K562 (cell line): ENCODE results near the gene ZNF800. TPM values are rescaled to one million over a fixed set of nuclear protein-coding genes. Genes with fewer than 3 reads are reported as not detected.

ENCODE experiments used
- ATAC-seq: fragments of 200-7000 bp; cut with Tn5 transposase; 3 replicates; pipeline ENCODE4 v1.9.1; 2020; ENCODE audit warnings: moderate library complexity
- BruUV-seq: library from RNA; stranded (reverse); fragments of 400-500 nt; replicated peaks from 2 replicates; lab custom pipeline; 2021; lab: Mats Ljungman, UMichigan
- CTCF ChIA-PET: fragments of 300-600 bp; formaldehyde crosslinking; extraction: SDS; loops from one replicate; lab custom pipeline; 2021; ENCODE audit warnings: low intra/inter-chr PET ratio; lab: Yijun Ruan, JAX
- POLR2A ChIA-PET: fragments of 300-600, 350-650 bp; sonication (Branson Sonifier 250); formaldehyde crosslinking; extraction: SDS; loops from one replicate; lab custom pipeline; 2021; ENCODE audit warnings: antibody characterized with exemption, inconsistent platforms; lab: Yijun Ruan, JAX
- DNase-seq, 4 experiments: peaks; one replicate each; pipeline versions ENCODE4 v3.0.0 to v3.0.0-alpha.2; 2011 to 2018; ENCODE audit warnings: low spot score in 3 of 4, mixed read lengths in 3 of 4; ENCODE audit errors: extremely low read depth in 1 of 4
- FAIRE-seq: peaks from 2 replicates; lab custom pipeline; 2011; peaks lifted over from hg19 to GRCh38; lab: Jason Lieb, UNC
- H2AFZ ChIP-seq: 2 replicates; pipeline ENCODE4 v1.6.0; 2011; ENCODE audit warnings: low read depth, low read length, control low read depth, inconsistent platforms
- H3K27ac ChIP-seq: fragments of 200-600 bp; 3 replicates; pipeline ENCODE4 v1.8.0; 2011; ENCODE audit warnings: low read depth, mild to moderate bottlenecking, control low read depth, inconsistent platforms, low read length, moderate library complexity, mixed read lengths; ENCODE audit errors: extremely low read depth
- H3K27me3 ChIP-seq, 2 experiments: fragments of 300-600 bp in 1 of 2; 2 replicates in 1 of 2; 3 replicates in 1 of 2; pipeline versions ENCODE4 v1.6.0 to v1.8.0; 2011; ENCODE audit warnings: inconsistent platforms in 2 of 2, low read length in 2 of 2, mild to moderate bottlenecking in 1 of 2, mixed read lengths in 1 of 2, moderate library complexity in 1 of 2; ENCODE audit not compliant: control insufficient read depth in 2 of 2, insufficient read depth in 2 of 2
- H3K36me3 ChIP-seq: fragments of 300-600 bp; 3 replicates; pipeline ENCODE4 v1.8.0; 2011; ENCODE audit warnings: mild to moderate bottlenecking, low read length, inconsistent platforms; ENCODE audit not compliant: control insufficient read depth, insufficient read depth
- H3K4me1 ChIP-seq, 2 experiments: fragments of 200-600 bp in 1 of 2; replicated peaks in 1 of 2; 2 replicates in 1 of 2; 3 replicates in 1 of 2; pipeline versions ENCODE4 v1.5.1 to v1.8.0; 2011; ENCODE audit warnings: inconsistent platforms in 2 of 2, low read length in 2 of 2, mild to moderate bottlenecking in 1 of 2, mixed read lengths in 1 of 2, moderate library complexity in 1 of 2; ENCODE audit not compliant: control insufficient read depth in 2 of 2, insufficient read depth in 2 of 2
- H3K4me2 ChIP-seq: 2 replicates; pipeline ENCODE4 v1.6.1; 2011; ENCODE audit warnings: low read length, control low read depth, inconsistent platforms, mixed read lengths; ENCODE audit not compliant: insufficient read depth
- H3K4me3 ChIP-seq: fragments of 200-600 bp; sonication (generic), shearing (Covaris generic); 2 replicates; pipeline ENCODE4 v1.5.1; 2016; ENCODE audit warnings: control low read depth, inconsistent platforms
- H3K79me2 ChIP-seq: fragments of 200-600 bp; 3 replicates; pipeline ENCODE4 v1.8.0; 2011; ENCODE audit warnings: low read length, inconsistent platforms; ENCODE audit not compliant: control insufficient read depth, insufficient read depth
- H3K9ac ChIP-seq, 2 experiments: 2 replicates each; pipeline versions ENCODE4 v1.6.0 to v1.6.1; 2011; ENCODE audit warnings: low read depth in 2 of 2, low read length in 2 of 2, control low read depth in 1 of 2, inconsistent platforms in 1 of 2, mild to moderate bottlenecking in 1 of 2, mixed read lengths in 1 of 2; ENCODE audit not compliant: insufficient read depth in 1 of 2
- H3K9me1 ChIP-seq: one replicate; pipeline ENCODE4 v1.6.0; 2011; ENCODE audit warnings: inconsistent platforms, mild to moderate bottlenecking, low read length, moderate library complexity; ENCODE audit not compliant: control insufficient read depth, insufficient read depth
- H3K9me3 ChIP-seq: replicated peaks from 2 replicates; pipeline ENCODE4 v1.5.1; 2011; ENCODE audit warnings: low read depth, low read length, inconsistent platforms; ENCODE audit not compliant: control insufficient read depth, insufficient read depth
- H4K20me1 ChIP-seq: replicated peaks from 2 replicates; pipeline ENCODE4 v1.6.1; 2011; ENCODE audit warnings: low read length, inconsistent platforms, mixed read lengths; ENCODE audit not compliant: control insufficient read depth, insufficient read depth
- ARID3A ChIP-seq: IDR thresholded peaks from 2 replicates; pipeline ENCODE4 v1.6.1; 2012; ENCODE audit warnings: low read depth, low read length, improper control_type of control experiment, borderline replicate concordance
- CLOCK ChIP-seq: fragments of 250-450 bp; sonication (Bioruptor Pico); IDR thresholded peaks from 2 replicates; pipeline ENCODE4 v1.4.0; 2020; ENCODE audit warnings: mild to moderate bottlenecking, moderate library complexity, borderline replicate concordance
- FOXP4 ChIP-seq: sonication (generic); formaldehyde crosslinking; IDR thresholded peaks from 2 replicates; pipeline ENCODE4 v1.8.0; 2022; ENCODE audit warnings: mild to moderate bottlenecking, missing genetic modification reagents, borderline replicate concordance
- GABPB1 ChIP-seq: sonication (generic); formaldehyde crosslinking; IDR thresholded peaks from 2 replicates; pipeline ENCODE4 v1.8.0; 2022; ENCODE audit warnings: mild to moderate bottlenecking, missing genetic modification reagents
- GATA2 ChIP-seq: sonication (generic); formaldehyde crosslinking; IDR thresholded peaks from 2 replicates; pipeline ENCODE4 v1.4.0; 2020; ENCODE audit warnings: mild to moderate bottlenecking, missing genetic modification reagents
- HDAC1 ChIP-seq, 2 experiments: fragments of 450-650 bp; IDR thresholded peaks; 2 replicates each; pipeline ENCODE4 v1.6.1; 2016 to 2017; ENCODE audit warnings: inconsistent platforms in 1 of 2, mild to moderate bottlenecking in 1 of 2, moderate library complexity in 1 of 2
- NR2F6 ChIP-seq: fragments of 450-650 bp; formaldehyde crosslinking; IDR thresholded peaks from 2 replicates; pipeline ENCODE4 v1.4.0; 2020; ENCODE audit warnings: mild to moderate bottlenecking
- TFAP4 ChIP-seq: sonication (generic); formaldehyde crosslinking; IDR thresholded peaks from 2 replicates; pipeline ENCODE4 v1.8.0; 2022; ENCODE audit warnings: missing genetic modification reagents, mild to moderate bottlenecking, moderate library complexity, borderline replicate concordance
- WGBS: fragments of 100-300 bp; shearing (Covaris generic); methylation state at CpG from one replicate; pipeline ENCODE4 v1.1.6; 2016; ENCODE audit warnings: low coverage, mixed read lengths; ENCODE audit not compliant: insufficient coverage; ENCODE audit errors: missing lambda C conversion rate; 5-methylcytosine and 5-hydroxymethylcytosine counted together
- in situ Hi-C: fragments of 300-500 bp; cut with MboI; formaldehyde crosslinking; loops from 4 replicates; pipeline ENCODE4 v1.15.0; 2018; ENCODE audit warnings: inconsistent platforms, mixed read lengths
- intact Hi-C: fragments of 100-400 bp; cut with micrococcal nuclease; formaldehyde crosslinking; loops from 2 replicates; pipeline ENCODE4 v1.14.2; 2022
- polyA plus RNA-seq, 8 experiments: library from polyadenylated mRNA; depleted of rRNA in 4 of 8; stranded (reverse) in 5 of 8; unstranded in 3 of 8; fragments of >200 nt; fragmentation: Nextera tagmentation in 2 of 8; fragmentation: Illumina TruSeq in 1 of 8; extraction: Ambion mirVana in 2 of 8; extraction: Trizol in 1 of 8; gene quantifications; 2 replicates each; pipeline versions ENCODE4 v1.2.1 to v1.2.3, GENCODE V29; 2011 to 2014; ENCODE audit warnings: inconsistent platforms in 1 of 8, missing spikeins in 1 of 8
- total RNA-seq, 7 experiments: library from RNA; depleted of rRNA in 6 of 7; stranded (reverse); fragments of >200 nt in 6 of 7; fragmentation: Illumina TruSeq in 2 of 7; extraction: Trizol in 2 of 7; gene quantifications; 2 replicates each; pipeline versions ENCODE4 v1.2.1 to v1.2.3, GENCODE V29; 2011 to 2021; ENCODE audit warnings: low replicate concordance in 1 of 7

Gene ZNF800
- total and polyA plus RNA-seq, 9 of the 15 experiments (the other 6 are each of a cell fraction or from before 2014, with no cell fraction given), result 7.5 to 58.3 (median 33.4) TPM

- ChIA-PET POLR2A (interaction anchor here (0.7 kb wide), 1 partner anchor 924 kb away, joined by 4 read pairs; no protein-coding TSS in a partner anchor), CTCF (no interaction called here)
- Histone ChIP-seq H3K4me3 (no peak overlapping the region), H3K27me3 (peaks cover 2 to 23% of the 10 kb centered on the region in 2 experiments; a peak in 3 of 5 replicates), H3K9me1 (no peaks in the 10 kb centered on the region), H3K27ac (no peak overlapping the region), H3K9me3 (no peaks in the 10 kb centered on the region)
- in situ Hi-C loops, result no loop called here
- FAIRE-seq, result no peak
- TF ChIP-seq CLOCK (no peak), FOXP4 (CRISPR knock-in tag) (no peak), GATA2 (CRISPR knock-in tag) (no peak), ARID3A (no peak), HDAC1 (IDR thresholded peaks at IDR 0.05) (no peak), TFAP4 (CRISPR knock-in tag) (no peak), GABPB1 (CRISPR knock-in tag) (no peak), NR2F6 (CRISPR knock-in tag) (no peak)
- TF ChIP-seq, all 486 proteins: peak for 0
- no peak overlapping the region for H3K4me2 ChIP-seq
- ATAC-seq (peak; percentile 51; the same call in 2 of the 3 replicates), DNase-seq (peak in 1 of 4 experiments; percentile 2)
- H4K20me1 ChIP-seq, result no peaks in the 10 kb centered on the region
- H3K9ac ChIP-seq, result no peak overlapping the region
- intact Hi-C loops, result no loop called here
- no peaks in the 10 kb centered on the region for H3K79me2 ChIP-seq
- WGBS, result 0% methylated on average over 7 of the region's 7 CpGs
- H3K36me3 ChIP-seq, result no peaks in the 10 kb centered on the region
- no TSS peak for BruUV-seq
- H3K4me1 ChIP-seq, result no peaks in the 10 kb centered on the region
- H2AFZ ChIP-seq, result no peak overlapping the region
These were observed 69.5 kb downstream of the ZNF800 start for GRCh38 chr7:127322832-127323493.
